Colon (tissue), 2 donors: Measurements from ENCODE around the gene KCNH4.
"Not testable (repeated sequence)": the region's sequence is repeated elsewhere in the genome, so short reads cannot be mapped to it uniquely, and the experiment has no call there.

Experiments used
- FAIRE-seq: peaks from 2 replicates; lab custom pipeline; 2012; peaks lifted over from hg19 to GRCh38; lab: Jason Lieb, UNC
- donor health status: control.
- donor health status: control.

Gene KCNH4

GRCh38 chr17:42180922-42181850 is at the start of gene KCNH4:
Gene KCNH4, minus strand, starts transcription at chr17:42181142. Its CDS starts 197 bp downstream, at chr17:42180945.
- FAIRE-seq, result no peak

- no peak for FAIRE-seq
These were observed 49.3 kb upstream of the KCNH4 start for GRCh38 chr17:42230225-42230624.

GRCh38 chr17:42227849-42228700 is 47.1 kb upstream of the KCNH4 start:
- no peak for FAIRE-seq

GRCh38 chr17:42225646-42226045 is 44.7 kb upstream of the KCNH4 start:
- FAIRE-seq, result no peak

- FAIRE-seq, result no peak
These were observed 43.7 kb upstream of the KCNH4 start for GRCh38 chr17:42224651-42225050.

- FAIRE-seq, result no peak
These were observed 41.2 kb upstream of the KCNH4 start for GRCh38 chr17:42221886-42222745.

- not testable (repeated sequence) for FAIRE-seq
These were observed 38.3 kb upstream of the KCNH4 start for GRCh38 chr17:42219280-42219679.

GRCh38 chr17:42214156-42214555 is 33.2 kb upstream of the KCNH4 start:
- FAIRE-seq, result no peak

GRCh38 chr17:42212382-42212781 is 31.4 kb upstream of the KCNH4 start:
- FAIRE-seq, result no peak

- not testable (repeated sequence) for FAIRE-seq
These were observed 31.0 kb upstream of the KCNH4 start for GRCh38 chr17:42211921-42212341.

- no peak for FAIRE-seq
These were observed 29.1 kb upstream of the KCNH4 start for GRCh38 chr17:42210046-42210445.

GRCh38 chr17:42206153-42206612 is 25.2 kb upstream of the KCNH4 start:
- FAIRE-seq, result not testable (repeated sequence)

- no peak for FAIRE-seq
These were observed 22.4 kb upstream of the KCNH4 start for GRCh38 chr17:42203354-42203753.

GRCh38 chr17:42202696-42203095 is 21.8 kb upstream of the KCNH4 start:
- FAIRE-seq, result no peak

GRCh38 chr17:42202159-42202558 is 21.2 kb upstream of the KCNH4 start:
- no peak for FAIRE-seq

- FAIRE-seq, result no peak
These were observed 20.5 kb upstream of the KCNH4 start for GRCh38 chr17:42201458-42201772.

GRCh38 chr17:42200706-42201457 is 19.9 kb upstream of the KCNH4 start:
- no peak for FAIRE-seq

GRCh38 chr17:42199416-42200011 is 18.6 kb upstream of the KCNH4 start:
- FAIRE-seq, result no peak

- no peak for FAIRE-seq
These were observed 18.0 kb upstream of the KCNH4 start for GRCh38 chr17:42198897-42199296.

- FAIRE-seq, result no peak
These were observed 16.7 kb upstream of the KCNH4 start for GRCh38 chr17:42197564-42198156.
